Ecto neural progenitor cell (in vitro differentiated cells): ENCODE data around the gene NPW.

Experiments used
- DNase-seq: peaks from one replicate; pipeline ENCODE4 v3.0.0-alpha.2; 2018; ENCODE audit warnings: low spot score

The NPW gene

DNA sequence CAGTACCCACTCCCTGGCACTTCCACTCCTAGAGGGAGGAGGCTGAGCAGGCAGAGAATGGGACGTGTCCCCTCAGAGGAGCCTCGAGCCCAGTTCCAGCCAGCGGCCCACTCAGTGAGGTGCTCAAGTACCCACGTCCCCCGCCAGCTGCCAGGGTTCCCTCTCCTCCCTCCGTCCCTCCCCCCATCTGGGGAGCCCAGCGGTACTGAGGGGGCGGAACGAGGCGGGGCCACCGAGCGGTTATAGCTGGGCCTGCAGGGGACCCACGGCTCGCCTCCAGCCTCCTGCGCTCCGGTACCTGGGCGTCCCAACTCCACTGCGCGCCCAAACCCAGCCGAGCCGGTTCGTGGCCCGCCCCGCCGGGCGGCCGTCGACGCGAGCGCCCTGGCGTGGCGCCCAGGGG is at the start of gene NPW:
Gene NPW (plus strand): TSS at position 268 of the 403 bp plus-strand sequence.
- no peak for DNase-seq

DNA sequence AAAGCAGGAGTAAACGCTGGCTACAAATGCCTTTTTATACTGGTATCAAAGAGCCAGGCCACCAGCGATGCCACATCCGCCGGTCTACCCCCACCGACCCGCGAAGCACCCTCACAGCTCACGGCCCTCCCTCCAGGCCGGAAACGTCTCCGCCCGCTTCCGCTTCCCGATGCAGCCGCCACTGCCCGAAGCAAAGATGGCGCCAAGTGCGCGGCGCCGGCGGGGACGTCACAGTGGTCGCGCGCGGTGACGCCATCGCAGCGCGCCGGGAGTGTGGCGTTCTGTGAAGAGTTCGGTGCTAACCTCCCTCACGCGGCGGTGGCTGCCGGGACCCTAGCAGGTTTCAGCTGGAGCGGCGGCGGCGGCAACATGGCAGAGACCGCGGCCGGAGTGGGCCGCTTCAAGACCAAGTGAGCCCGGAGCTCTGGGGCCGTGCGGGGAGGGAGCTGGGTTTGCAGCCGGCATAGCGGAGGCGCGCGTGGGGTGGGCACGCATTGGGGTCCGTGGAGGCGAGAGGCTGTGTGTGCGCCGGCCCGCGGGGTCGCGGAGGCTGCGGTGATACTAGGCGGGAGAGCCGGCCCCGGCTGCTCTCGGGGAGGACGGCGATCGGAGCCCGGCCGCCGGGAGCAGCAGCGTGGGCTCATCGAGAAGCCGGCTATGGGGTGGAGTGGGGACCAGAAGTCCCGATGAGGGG is 47.6 kb upstream of the NPW start, which contains the start of gene TBL3:
Gene TBL3 (plus strand): TSS at position 258 of the 694 bp plus-strand sequence. CDS start 112 bp downstream, at position 370.
- peak; percentile 96 for DNase-seq

DNA sequence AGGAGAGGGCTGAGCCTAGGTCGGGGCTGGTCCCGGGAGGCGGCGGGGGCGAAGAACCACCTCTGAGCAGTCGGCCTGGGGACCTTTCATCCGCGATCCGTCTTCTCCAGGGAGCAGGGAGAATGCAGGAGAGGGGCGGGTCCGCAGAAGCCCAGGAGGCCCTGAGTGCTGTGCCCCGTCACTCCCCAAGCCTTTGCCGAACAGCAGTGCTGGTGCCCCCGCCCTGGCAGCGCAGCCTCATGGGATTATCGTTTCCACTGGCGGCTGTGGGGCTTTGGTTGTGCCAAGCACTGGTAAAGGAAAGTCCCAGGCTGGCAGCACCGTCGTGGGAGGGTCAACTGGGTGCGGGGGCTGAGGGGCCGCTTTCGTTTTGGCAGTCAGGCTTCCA is 47.1 kb upstream of the NPW start:
- no peak for DNase-seq

DNA sequence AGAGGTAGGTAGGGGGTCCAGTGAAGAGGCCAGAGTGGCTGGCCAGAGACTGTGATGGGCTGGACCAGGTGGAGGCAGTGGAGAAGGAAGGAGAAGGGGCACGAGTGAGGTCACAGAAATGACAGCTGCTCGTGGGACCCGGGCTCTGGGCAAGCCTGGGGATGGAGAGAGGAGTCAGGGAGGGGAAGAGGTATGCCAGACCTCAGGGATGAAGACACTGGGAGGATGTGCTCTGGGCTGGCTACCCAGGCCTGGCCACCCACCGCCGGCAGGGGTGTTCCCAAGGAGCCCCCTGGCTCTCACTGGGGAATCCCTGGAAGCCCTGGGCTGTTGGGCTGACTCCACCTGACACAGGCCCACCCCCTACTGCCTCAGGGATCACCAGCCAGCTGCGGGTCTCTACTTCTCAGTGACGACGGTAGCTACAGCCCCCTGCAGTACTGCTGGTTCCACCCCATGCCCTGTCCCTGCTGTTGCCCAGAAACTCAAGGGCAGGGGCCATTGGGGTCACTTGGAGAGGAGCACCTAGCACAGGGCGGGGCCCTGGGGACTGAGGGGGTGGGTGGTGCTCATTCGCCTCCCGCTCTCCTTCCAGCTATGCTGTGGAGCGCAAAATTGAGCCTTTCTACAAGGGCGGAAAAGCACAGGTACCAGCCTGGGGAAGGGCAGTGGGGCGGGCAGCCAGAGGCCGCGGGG is 46.0 kb upstream of the NPW start:
- no peak for DNase-seq

DNA sequence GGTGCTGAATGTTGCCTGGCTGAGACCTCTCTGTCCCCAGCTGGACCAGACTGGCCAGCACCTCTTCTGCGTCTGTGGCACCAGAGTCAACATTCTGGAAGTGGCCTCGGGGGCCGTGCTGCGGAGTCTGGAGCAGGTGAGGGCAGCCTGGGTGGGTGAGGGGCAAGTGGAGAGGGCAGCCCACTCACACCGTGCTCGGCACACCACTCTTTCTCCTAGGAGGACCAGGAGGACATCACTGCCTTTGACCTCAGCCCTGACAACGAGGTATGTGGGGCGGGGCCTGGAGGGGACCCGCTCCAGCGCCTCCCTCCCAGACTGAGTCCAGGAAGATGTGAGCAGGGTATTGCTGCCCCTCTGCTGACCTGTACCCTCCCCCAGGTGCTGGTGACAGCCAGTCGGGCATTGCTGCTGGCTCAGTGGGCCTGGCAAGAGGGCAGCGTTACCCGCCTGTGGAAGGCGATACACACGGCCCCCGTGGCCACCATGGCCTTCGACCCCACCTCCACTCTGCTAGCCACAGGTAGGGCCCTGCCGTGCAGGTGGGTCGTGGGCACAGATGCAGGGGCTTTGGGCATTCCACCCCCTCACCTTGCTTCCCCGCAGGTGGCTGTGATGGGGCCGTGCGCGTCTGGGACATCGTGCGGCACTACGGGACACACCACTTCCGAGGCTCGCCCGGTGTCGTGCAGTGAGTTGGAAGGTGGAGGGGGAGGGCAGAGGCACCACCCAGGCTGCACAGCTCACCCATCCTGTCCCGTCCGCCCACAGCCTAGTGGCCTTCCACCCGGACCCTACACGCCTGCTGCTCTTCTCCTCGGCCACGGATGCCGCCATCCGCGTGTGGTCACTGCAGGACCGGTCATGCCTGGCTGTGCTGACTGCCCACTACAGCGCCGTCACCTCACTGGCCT is 45.2 kb upstream of the NPW start:
- DNase-seq, result no peak

DNA sequence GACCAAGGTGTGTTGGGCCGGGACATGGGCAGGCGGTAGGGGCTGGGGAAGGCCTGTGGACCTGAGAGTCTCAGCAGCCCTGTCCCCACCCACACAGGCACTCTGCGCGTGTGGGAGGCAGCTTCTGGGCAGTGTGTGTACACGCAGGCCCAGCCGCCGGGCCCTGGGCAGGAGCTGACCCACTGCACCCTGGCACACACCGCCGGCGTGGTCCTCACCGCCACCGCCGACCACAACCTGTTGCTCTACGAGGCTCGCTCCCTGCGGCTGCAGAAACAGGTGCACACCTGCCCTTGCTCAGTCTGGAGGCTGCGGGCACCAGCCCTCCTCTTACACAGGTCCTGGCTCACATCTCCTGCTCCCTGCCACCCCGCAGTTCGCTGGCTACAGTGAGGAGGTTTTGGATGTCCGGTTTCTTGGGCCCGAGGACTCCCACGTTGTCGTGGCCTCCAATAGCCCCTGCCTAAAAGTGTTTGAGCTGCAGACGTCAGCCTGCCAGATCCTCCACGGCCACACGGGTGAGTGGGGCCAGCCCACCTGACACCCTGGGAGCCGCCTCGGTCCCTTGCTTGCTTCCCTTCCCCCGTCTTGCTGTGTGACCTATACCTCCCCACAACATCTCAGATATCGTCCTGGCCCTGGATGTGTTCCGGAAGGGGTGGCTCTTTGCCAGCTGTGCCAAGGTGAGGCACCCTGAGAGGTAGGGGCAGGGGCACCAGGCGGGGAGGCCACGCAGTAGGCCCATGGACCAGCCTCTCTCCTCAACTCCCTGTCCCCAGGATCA is 44.0 kb upstream of the NPW start:
- no peak for DNase-seq

DNA sequence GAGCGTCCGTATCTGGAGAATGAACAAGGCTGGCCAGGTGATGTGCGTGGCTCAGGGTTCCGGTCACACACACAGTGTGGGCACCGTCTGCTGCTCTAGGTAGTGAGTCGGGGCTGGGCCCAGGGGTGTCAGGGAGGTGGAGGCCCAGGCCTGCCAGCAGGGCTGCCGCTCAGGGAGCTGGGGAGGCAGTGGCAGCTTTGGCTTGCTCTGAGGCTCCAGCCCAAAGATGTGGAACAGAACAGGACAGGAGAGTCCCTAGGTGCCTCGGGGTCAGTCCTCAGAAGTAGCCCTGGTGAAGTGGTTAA is 43.4 kb upstream of the NPW start:
- DNase-seq, result no peak

DNA sequence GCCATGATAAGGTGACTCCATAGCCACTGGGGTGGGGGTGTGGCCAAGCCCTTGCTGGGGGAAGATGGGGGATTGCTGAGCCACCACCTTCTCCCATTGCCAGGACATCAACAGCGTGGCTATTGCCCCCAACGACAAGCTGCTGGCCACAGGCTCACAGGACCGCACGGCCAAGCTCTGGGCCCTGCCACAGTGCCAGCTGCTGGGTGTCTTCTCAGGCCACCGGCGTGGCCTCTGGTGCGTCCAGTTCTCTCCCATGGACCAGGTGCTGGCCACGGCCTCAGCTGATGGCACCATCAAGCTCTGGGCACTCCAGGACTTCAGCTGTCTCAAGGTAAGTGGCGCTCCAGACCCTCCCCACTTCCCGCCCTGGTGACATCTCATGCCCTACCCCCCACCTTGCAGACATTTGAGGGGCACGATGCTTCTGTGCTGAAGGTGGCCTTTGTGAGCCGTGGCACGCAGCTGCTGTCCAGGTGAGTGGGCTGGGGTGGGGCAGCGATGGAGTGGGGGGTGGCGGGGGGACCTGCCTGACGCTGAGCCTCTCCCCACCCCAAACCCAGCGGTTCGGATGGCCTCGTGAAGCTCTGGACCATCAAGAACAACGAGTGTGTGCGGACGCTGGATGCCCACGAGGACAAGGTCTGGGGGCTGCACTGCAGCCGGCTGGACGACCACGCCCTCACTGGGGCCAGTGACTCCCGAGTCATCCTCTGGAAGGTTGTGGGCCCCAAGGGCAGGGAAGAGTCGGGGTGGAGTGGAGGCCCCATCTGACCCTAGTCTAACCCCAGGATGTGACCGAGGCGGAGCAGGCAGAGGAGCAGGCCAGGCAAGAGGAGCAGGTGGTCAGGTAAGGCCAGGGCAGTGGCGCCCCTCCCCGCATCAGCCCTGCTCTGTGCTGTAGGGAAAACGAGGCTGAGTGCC is 42.4 kb upstream of the NPW start:
- DNase-seq, result no peak

DNA sequence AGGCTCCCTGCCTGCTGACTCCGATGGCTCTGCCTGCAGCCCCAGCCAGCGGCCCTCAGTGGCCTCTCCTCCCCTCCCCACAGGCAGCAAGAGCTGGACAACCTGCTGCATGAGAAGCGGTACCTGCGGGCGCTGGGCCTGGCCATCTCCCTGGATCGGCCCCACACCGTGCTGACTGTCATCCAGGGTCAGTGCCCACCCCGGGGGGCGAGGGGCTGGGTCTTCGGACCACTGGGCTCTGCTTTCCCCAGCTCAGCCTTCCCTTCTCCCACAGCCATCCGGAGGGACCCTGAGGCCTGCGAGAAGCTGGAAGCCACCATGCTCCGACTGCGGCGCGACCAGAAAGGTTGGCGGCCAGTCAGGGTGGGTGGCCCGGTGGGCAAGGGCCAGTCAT is 41.7 kb upstream of the NPW start:
- DNase-seq, result no peak

DNA sequence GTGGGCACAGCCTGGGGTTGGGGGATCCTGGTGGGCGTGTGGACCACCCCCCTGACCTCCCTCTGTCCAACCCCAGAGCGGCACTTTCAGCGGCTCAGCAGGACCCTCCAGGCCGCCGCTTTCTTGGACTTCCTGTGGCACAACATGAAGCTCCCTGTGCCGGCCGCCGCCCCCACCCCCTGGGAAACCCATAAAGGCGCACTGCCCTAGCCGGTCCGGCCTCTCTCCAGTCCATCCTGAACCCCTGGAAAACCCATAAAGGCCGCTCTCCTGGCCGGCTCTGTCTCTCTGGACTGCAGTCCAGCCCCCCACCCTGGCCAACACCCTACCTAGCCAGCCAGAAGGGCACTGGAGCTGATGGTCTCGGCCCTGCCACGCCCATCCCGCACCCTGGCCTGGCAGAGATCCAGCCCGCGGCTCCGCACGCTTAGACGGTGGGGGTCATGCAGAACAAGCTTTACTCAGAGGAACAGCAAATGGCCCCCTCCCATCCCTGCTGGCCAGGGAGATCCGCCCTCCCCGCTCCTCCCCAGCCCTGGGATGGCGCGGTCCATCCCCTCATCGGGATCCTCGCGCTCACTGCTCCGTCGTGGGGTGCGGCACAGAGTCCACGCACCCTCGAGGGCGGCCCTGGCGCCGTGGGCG is 41.0 kb upstream of the NPW start:
- no peak for DNase-seq

DNA sequence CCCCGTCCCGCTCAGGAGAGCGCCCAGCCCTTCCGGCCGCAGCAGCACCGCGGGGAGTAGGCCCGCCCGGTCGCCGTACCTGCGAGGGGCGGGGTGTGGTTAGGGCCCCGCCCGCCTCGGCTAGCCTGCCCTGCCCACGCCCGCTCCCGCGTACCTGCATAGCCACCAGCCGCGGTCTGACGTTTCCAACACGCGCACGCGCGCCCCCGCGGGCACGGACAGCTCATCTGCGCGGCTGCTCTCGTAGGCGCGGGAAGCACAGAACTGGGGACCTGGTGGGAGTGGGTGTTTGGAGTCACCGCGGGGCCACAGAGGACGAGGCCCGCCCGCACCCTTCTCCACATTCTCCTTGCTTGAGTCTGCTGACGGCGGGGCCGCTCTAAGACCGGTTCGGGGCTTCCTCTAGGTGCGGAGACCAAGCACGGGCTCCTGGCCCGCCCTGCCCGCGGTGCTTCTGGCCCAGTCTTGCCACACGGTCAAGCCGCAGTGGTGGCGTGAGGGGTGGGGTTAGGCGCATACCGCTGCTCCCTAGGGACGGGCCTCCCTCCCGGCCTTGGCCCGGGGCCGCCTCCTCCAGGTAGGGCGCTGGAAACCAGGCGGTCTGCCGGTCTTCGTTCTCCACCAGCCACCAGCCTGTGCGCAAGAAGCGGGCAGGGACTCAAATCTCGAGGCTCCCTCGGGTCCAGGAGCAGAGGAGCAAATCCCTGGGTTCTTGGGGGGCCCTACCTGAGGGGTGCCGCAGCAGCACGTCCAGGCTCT is 40.1 kb upstream of the NPW start:
- DNase-seq, result peak; percentile 64

DNA sequence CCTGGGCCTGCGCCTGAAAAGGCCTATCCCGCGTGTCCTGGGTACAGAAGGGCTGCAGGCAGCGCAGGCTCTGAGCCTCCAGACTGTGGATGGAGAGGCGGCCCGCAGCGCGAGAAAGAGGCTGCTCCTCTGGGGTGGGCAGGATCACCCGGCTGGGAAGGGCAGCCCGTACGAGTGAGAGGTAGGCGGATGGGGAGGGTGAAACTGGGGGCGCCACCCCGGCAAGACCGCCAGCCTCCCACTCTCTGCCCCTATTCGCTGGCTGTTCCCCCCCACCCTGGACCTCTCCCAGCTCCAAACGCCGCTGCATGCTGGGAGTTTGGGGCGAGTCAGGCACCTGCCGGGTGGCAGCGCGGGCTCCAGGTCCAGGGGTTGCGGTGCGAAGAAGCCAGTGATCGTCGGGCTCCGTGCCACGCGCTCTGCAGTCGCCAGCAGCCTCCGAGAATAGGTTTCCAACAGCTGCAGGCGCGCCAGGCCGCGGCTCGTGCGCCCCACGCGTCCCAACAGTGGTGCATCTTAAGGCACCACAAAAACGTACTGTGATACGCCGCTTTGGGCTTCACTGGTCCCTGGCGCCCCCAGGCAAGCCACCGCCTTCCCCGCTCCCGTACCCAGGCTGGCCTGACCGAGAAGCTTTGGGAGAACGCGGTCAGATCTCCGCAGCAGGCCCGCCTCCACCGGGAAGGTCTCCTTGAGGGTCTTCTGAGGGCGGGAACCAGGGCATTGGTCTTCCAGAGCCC is 39.4 kb upstream of the NPW start:
- DNase-seq, result no peak

DNA sequence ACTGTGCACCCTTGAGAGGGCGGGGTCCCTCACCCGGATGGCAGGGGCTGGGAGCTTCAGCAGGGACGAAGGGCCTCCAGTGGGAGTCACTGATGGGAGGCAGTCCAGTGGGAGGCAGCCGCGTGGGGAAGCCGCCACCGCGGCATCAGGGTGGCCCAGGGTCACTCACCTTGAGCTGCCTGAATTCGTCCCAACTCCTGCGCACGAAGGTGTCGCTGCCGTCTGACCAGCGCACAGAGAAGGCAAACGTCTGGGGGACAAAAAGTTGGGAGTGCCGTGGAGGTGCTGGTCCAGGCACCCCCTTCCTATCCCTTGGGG is 38.9 kb upstream of the NPW start:
- DNase-seq, result no peak

DNA sequence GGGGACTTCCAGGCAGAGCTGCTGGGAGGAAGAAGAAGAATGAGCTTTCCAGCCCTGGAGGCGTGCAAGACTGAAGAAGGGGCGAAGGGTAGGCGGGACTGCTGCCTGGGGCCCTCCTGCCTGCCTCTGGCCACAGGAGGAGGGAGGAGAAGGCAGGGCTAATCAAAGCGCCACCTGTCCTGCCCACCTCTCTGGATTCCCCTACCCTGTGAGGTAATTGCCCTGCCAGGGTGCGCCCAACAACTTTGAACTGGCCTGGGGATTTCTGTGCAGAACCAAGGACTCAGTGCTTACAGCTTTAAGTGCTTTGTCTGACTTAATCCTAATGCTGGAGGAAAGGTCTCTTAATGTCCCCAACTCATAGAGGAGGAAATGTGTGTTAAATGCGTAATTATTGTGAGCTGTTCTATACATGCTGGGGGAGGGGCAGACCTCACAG is 38.2 kb upstream of the NPW start, which contains the start of gene NOXO1:
Gene NOXO1 (minus strand): TSS at position 72 of the 439 bp plus-strand sequence. CDS start 290 bp downstream, outside the sequence.
- DNase-seq, result no peak

DNA sequence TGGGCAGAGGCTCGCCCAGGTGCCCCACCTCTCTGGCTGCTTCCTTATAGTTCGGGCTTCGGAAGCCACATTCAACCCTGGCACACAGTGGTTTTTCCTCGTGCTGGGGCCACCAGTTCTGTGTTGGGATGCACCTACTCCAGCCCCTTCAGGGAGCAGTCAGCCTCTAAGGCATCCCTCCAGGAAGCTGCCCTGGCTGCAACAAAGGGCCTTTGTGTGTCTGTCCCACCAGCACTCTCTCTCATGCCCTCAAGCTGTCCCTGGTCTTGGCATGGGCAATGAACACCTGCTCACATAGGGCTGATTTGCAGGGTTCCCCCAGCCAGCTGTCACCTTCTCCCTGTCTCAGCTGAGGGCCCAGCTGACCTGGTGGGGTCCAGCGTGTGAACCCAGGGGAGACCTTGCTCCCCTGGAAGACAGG is 37.6 kb upstream of the NPW start:
- DNase-seq, result no peak

DNA sequence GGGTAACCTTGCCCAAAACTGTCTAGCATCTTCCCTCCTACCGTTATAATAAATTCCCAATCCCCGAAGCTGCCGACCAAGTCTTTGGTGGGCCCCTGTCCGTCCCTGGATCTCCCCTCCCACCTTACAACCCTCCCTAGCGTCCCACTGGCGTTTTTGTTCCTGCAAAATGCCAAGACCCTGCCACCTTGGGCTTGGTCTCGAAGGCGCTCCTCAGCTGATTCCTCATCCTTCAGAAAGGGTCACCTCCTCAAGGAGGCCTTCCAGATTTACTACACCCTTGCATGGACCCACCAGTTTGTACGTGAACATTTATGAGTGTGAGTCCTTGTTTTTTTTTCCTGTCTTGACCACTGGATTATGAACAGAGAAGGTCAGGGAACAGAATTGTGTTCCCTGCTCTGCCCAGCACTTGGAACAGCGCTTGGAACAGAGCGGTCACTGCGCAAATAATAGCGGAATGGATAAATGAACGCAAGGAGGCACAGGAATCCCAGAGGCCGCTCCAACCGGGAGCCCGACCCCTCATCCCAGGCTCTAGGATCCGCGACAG is 36.5 kb upstream of the NPW start:
- DNase-seq, result no peak

DNA sequence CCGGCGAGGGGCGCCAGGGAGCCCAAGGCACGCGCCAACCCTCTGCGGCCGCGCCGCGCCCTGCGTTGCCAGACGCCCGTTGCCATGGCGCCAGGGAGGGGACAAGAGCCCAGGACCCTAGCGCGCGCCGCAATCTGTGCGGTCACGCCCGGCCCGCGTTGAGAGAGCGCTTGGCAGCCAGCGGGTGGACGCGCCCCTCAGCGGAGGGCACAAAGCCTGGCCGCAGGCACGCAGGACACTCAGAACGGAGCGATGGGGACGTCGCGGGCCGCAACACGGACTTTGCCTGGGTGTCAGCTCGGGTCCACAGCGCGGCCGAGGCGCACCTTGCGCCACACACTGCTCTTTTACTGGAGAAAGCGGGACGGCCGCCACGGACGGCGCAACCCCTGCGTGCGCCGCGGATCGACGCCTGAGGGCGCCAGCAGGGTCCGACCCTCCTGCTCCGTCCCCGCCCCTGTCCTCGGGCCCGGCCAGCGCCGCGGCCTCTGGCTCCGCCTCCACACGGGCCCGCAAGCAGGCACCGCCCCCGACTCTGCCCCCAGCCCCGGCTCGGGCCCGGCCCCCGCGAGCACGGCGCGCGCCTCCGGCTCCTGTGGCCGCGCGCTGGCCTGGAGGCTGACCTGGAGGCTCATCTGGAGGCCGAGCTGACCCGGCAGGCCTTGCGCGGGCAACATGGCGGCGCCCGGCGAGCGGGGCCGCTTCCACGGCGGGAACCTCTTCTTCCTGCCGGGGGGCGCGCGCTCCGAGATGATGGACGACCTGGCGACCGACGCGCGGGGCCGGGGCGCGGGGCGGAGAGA is 35.8 kb upstream of the NPW start, which contains the start of gene GFER:
Gene GFER (plus strand): TSS at position 650 of the 803 bp plus-strand sequence. CDS start 26 bp downstream, at position 676.
- peak; percentile 98 for DNase-seq
